OCI-LY7 (cell line): ENCODE measurements around the gene SERPINH1.

ENCODE experiments used
- EZH2phosphoT487 ChIP-seq: fragments of 200-600 bp; sonication (generic); IDR thresholded peaks from 2 replicates; pipeline ENCODE4 v1.6.1; 2018; ENCODE audit warnings: low read depth, borderline replicate concordance, mild to moderate bottlenecking, mixed run types, antibody characterized with exemption, low read length, moderate library complexity, mixed read lengths
- TF ChIP-seq, protein P1 (sequence below): fragments of 200-600 bp; sonication (generic); conservative IDR thresholded peaks from 2 replicates; pipeline ENCODE4 v1.5.1; 2014; ENCODE audit warnings: mild to moderate bottlenecking, antibody characterized with exemption, low read length, moderate library complexity, mixed read lengths

DNA sequence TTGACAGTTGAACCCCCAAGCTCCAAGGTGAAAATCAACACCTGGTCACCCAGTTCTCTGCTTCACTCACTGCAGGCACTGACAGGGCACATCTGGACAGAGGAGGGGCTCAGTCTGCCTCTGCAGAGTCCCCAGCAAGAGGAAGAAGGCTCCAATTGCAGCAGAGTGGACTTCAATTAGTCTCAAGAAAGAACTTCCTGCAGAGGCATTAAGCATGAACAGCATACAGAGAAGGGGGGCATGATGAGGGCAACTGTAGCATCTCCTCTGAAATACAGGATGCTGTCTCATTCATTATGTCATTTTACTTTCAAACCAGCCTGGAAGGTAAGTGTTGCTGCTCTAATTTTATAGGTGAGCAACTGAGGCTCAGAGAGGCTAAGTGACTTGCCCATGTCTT, 47.5 kb upstream of the SERPINH1 start:
- TF ChIP-seq, protein P1, sequence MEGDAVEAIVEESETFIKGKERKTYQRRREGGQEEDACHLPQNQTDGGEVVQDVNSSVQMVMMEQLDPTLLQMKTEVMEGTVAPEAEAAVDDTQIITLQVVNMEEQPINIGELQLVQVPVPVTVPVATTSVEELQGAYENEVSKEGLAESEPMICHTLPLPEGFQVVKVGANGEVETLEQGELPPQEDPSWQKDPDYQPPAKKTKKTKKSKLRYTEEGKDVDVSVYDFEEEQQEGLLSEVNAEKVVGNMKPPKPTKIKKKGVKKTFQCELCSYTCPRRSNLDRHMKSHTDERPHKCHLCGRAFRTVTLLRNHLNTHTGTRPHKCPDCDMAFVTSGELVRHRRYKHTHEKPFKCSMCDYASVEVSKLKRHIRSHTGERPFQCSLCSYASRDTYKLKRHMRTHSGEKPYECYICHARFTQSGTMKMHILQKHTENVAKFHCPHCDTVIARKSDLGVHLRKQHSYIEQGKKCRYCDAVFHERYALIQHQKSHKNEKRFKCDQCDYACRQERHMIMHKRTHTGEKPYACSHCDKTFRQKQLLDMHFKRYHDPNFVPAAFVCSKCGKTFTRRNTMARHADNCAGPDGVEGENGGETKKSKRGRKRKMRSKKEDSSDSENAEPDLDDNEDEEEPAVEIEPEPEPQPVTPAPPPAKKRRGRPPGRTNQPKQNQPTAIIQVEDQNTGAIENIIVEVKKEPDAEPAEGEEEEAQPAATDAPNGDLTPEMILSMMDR, result no peak
- no peak for TF ChIP-seq EZH2phosphoT487
